Right atrium auricular region (tissue), 2 donors: Measurements from ENCODE around the gene C14orf119. TPM values are rescaled to one million over a fixed set of nuclear protein-coding genes. Genes with fewer than 3 reads are reported as not detected.

Experiments
- DNase-seq: peaks from one replicate; pipeline ENCODE4 v3.0.0-alpha.2; 2019; ENCODE audit warnings: low spot score
- H3K27ac ChIP-seq, 2 donors: fragments of 200-600 bp; sonication (generic); 1 replicate in 1 of 2; 2 replicates in 1 of 2; pipeline ENCODE4 v1.5.1; 2016 to 2019
- H3K27me3 ChIP-seq, 2 donors: fragments of 200-600 bp; sonication (generic); one replicate each; pipeline versions ENCODE4 v1.5.1 to v1.6.0; 2017 to 2019
- H3K36me3 ChIP-seq: fragments of 200-600 bp; sonication (generic); one replicate; pipeline ENCODE4 v1.5.1; 2016
- H3K4me1 ChIP-seq, 2 donors: fragments of 200-600 bp; sonication (generic); one replicate each; pipeline versions ENCODE4 v1.5.1 to v1.6.0; 2017 to 2019
- H3K4me3 ChIP-seq, 2 donors: fragments of 200-600 bp; sonication (generic); 1 replicate in 1 of 2; 2 replicates in 1 of 2; pipeline ENCODE4 v1.5.1; 2017 to 2019; ENCODE audit warnings: mild to moderate bottlenecking in 1 of 2, moderate library complexity in 1 of 2
- H3K9me3 ChIP-seq, 2 donors: fragments of 200-600 bp; sonication (generic); one replicate each; pipeline ENCODE4 v1.5.1; 2019
- CTCF ChIP-seq, 2 donors: fragments of 200-600 bp; sonication (generic); IDR thresholded peaks; one replicate each; pipeline ENCODE4 v1.5.1; 2019; ENCODE audit warnings: antibody characterized with exemption in 2 of 2
- total RNA-seq, 2 donors: library from RNA; depleted of rRNA; stranded (reverse); fragments of >200 nt; gene quantifications; one replicate each; pipeline ENCODE4 v1.1.0, GENCODE V29; 2016

C14orf119 gene
- total RNA-seq, 2 donors from 2014 or later, result 13.5 to 23.7 TPM

GRCh38 chr14:23089498-23090253 is 5.6 kb upstream of the C14orf119 start:
- H3K36me3 ChIP-seq, result peaks cover 78% of the 10 kb centered on the region
- H3K27ac ChIP-seq, result no peak overlapping the region
- peaks cover 0 to 39% of the 10 kb centered on the region in 2 donors for H3K4me1 ChIP-seq
- H3K4me3 ChIP-seq, result no peak overlapping the region
- no peak for TF ChIP-seq CTCF (IDR thresholded peaks at IDR 0.05)
- DNase-seq, result no peak
- H3K27me3 ChIP-seq, result no peaks in the 10 kb centered on the region
- no peaks in the 10 kb centered on the region for H3K9me3 ChIP-seq

GRCh38 chr14:23090254-23090636 is 5.1 kb upstream of the C14orf119 start:
- Histone ChIP-seq H3K36me3 (peaks cover 72% of the 10 kb centered on the region), H3K4me1 (peaks cover 0 to 39% of the 10 kb centered on the region in 2 donors), H3K27me3 (no peaks in the 10 kb centered on the region), H3K9me3 (no peaks in the 10 kb centered on the region), H3K27ac (no peak overlapping the region), H3K4me3 (no peak overlapping the region)
- no peak for DNase-seq
- TF ChIP-seq CTCF (IDR thresholded peaks at IDR 0.05), result no peak

- peaks cover 0 to 45% of the 10 kb centered on the region in 2 donors for H3K4me1 ChIP-seq
- H3K27me3 ChIP-seq, result no peaks in the 10 kb centered on the region
- no peak for TF ChIP-seq CTCF (IDR thresholded peaks at IDR 0.05)
- no peak for DNase-seq
- no peaks in the 10 kb centered on the region for H3K9me3 ChIP-seq
- H3K36me3 ChIP-seq, result peaks cover 63% of the 10 kb centered on the region
- no peak overlapping the region for H3K27ac ChIP-seq
- H3K4me3 ChIP-seq, result no peak overlapping the region
Observed at GRCh38 chr14:23091294-23092225, 3.7 kb upstream of the C14orf119 start.

- Histone ChIP-seq H3K36me3 (peaks cover 56% of the 10 kb centered on the region), H3K9me3 (no peaks in the 10 kb centered on the region), H3K27ac (no peak overlapping the region), H3K4me1 (peaks cover 0 to 51% of the 10 kb centered on the region in 2 donors), H3K27me3 (no peaks in the 10 kb centered on the region), H3K4me3 (no peak overlapping the region)
- TF ChIP-seq CTCF (IDR thresholded peaks at IDR 0.05), result no peak
- DNase-seq, result no peak
Observed at GRCh38 chr14:23093104-23093503, 2.2 kb upstream of the C14orf119 start.

GRCh38 chr14:23093526-23093925 is 1.8 kb upstream of the C14orf119 start:
- peak overlapping the region; percentile 74 to 79 for H3K4me3 ChIP-seq
- H3K27me3 ChIP-seq, result no peaks in the 10 kb centered on the region
- H3K4me1 ChIP-seq, result peaks cover 0 to 51% of the 10 kb centered on the region in 2 donors
- no peak overlapping the region for H3K27ac ChIP-seq
- no peak for TF ChIP-seq CTCF (IDR thresholded peaks at IDR 0.05)
- H3K36me3 ChIP-seq, result peaks cover 57% of the 10 kb centered on the region
- DNase-seq, result no peak
- no peaks in the 10 kb centered on the region for H3K9me3 ChIP-seq
